Esophagus muscularis mucosa (tissue), 4 donors: Measurements from ENCODE around the gene ADAMTS14. TPM values are rescaled to one million over a fixed set of nuclear protein-coding genes. Genes with fewer than 3 reads are reported as not detected.

Source experiments
- DNase-seq: peaks from one replicate; pipeline ENCODE4 v3.0.0-alpha.2; 2017; ENCODE audit errors: extremely low spot score
- H3K27ac ChIP-seq, 4 donors: fragments of 200-600 bp; sonication (generic); replicated peaks in 1 of 4; 1 replicate in 3 of 4; 2 replicates in 1 of 4; pipeline ENCODE4 v1.5.1; 2016 to 2019; ENCODE audit warnings: mild to moderate bottlenecking in 1 of 4
- H3K27me3 ChIP-seq, 4 donors: fragments of 200-600 bp; sonication (generic); one replicate each; pipeline versions ENCODE4 v1.5.1 to v1.6.0; 2016 to 2019
- H3K36me3 ChIP-seq, 4 donors: fragments of 200-600 bp; sonication (generic); one replicate each; pipeline ENCODE4 v1.5.1; 2016 to 2019
- H3K4me1 ChIP-seq, 4 donors: fragments of 200-600 bp; sonication (generic); one replicate each; pipeline ENCODE4 v1.5.1; 2016 to 2019
- H3K4me3 ChIP-seq, 4 donors: fragments of 200-600 bp; sonication (generic); 1 replicate in 2 of 4; 2 replicates in 2 of 4; pipeline ENCODE4 v1.5.1; 2016 to 2019; ENCODE audit warnings: mild to moderate bottlenecking in 4 of 4, moderate library complexity in 1 of 4
- H3K9me3 ChIP-seq, 4 donors: fragments of 200-600 bp; sonication (generic); 1 replicate in 3 of 4; 2 replicates in 1 of 4; pipeline ENCODE4 v1.5.1; 2016 to 2019
- CTCF ChIP-seq, 3 experiments: fragments of 200-600 bp in 2 of 3; fragments of 450-650 bp in 1 of 3; sonication (generic) in 2 of 3; IDR thresholded peaks; one replicate each; pipeline ENCODE4 v1.5.1; 2017 to 2019; ENCODE audit warnings: antibody characterized with exemption in 3 of 3, mild to moderate bottlenecking in 2 of 3, moderate library complexity in 1 of 3
- EP300 ChIP-seq: sonication (generic); formaldehyde crosslinking; IDR thresholded peaks from one replicate; pipeline ENCODE4 v1.6.1; 2017; ENCODE audit warnings: antibody characterized with exemption
- POLR2A ChIP-seq: fragments of 450-650 bp; IDR thresholded peaks from one replicate; pipeline ENCODE4 v1.6.1; 2017; ENCODE audit warnings: antibody characterized with exemption, moderate library complexity, mild to moderate bottlenecking, low read depth
- POLR2AphosphoS5 ChIP-seq, 2 donors: sonication (generic); formaldehyde crosslinking; IDR thresholded peaks; one replicate each; pipeline ENCODE4 v1.6.1; 2017; ENCODE audit warnings: antibody characterized with exemption in 2 of 2
- WGBS: methylation state at CpG from one replicate; pipeline ENCODE4 v1.1.5; 2018; 5-methylcytosine and 5-hydroxymethylcytosine counted together
- intact Hi-C: fragments of 100-400 bp; cut with DNase I; formaldehyde crosslinking; loops from one replicate; pipeline ENCODE4 v1.15.1; 2023
- total RNA-seq, 4 donors: library from RNA; depleted of rRNA; stranded (reverse); fragments of >200 nt; gene quantifications; one replicate each; pipeline versions ENCODE4 v1.1.0 to v1.2.1, GENCODE V29; 2016

The ADAMTS14 gene
- total RNA-seq, 4 donors from 2014 or later, result 0.13 to 0.50 TPM; not detected in 2

- TF ChIP-seq EP300 (no peak), CTCF (IDR thresholded peaks at IDR 0.05) (no peak), POLR2AphosphoS5 (IDR thresholded peaks at IDR 0.05) (no peak), POLR2A (no peak)
- WGBS, result 82% methylated on average over 11 of the region's 11 CpGs
- no peaks in the 10 kb centered on the region for H3K4me1 ChIP-seq
- peaks cover 0 to 22% (median 0%) of the 10 kb centered on the region in 4 donors for H3K27me3 ChIP-seq
- no peaks in the 10 kb centered on the region for H3K36me3 ChIP-seq
- no peak overlapping the region for H3K27ac ChIP-seq
- intact Hi-C loops, result no loop called here
- no peak overlapping the region for H3K4me3 ChIP-seq
- H3K9me3 ChIP-seq, result no peaks in the 10 kb centered on the region
- no peak for DNase-seq
These were observed 8.8 kb downstream of the ADAMTS14 start for GRCh38 chr10:70680899-70681730.

GRCh38 chr10:70681731-70682005, 9.4 kb downstream of the ADAMTS14 start:
- no peak for DNase-seq
- H3K9me3 ChIP-seq, result no peaks in the 10 kb centered on the region
- H3K27me3 ChIP-seq, result peaks cover 0 to 16% (median 0%) of the 10 kb centered on the region in 4 donors
- TF ChIP-seq POLR2AphosphoS5 (IDR thresholded peaks at IDR 0.05) (no peak), EP300 (no peak), POLR2A (no peak), CTCF (IDR thresholded peaks at IDR 0.05) (no peak)
- no peak overlapping the region for H3K4me3 ChIP-seq
- WGBS, result 94% methylated on average over 2 of the region's 2 CpGs
- H3K36me3 ChIP-seq, result no peaks in the 10 kb centered on the region
- H3K27ac ChIP-seq, result no peak overlapping the region
- no peaks in the 10 kb centered on the region for H3K4me1 ChIP-seq
- intact Hi-C loops, result no loop called here

- no peak for TF ChIP-seq CTCF (IDR thresholded peaks at IDR 0.05)
- TF ChIP-seq EP300, result no peak
- no peak for TF ChIP-seq POLR2A
- no peak for TF ChIP-seq POLR2AphosphoS5 (IDR thresholded peaks at IDR 0.05)
- 89% methylated on average over 12 of the region's 20 CpGs for WGBS
- Histone ChIP-seq H3K4me1 (no peaks in the 10 kb centered on the region), H3K9me3 (no peaks in the 10 kb centered on the region), H3K27me3 (peaks cover 0 to 6% (median 0%) of the 10 kb centered on the region in 4 donors), H3K4me3 (no peak overlapping the region), H3K27ac (no peak overlapping the region), H3K36me3 (no peaks in the 10 kb centered on the region)
- intact Hi-C loops, result no loop called here
- no peak for DNase-seq
These were observed 10.8 kb downstream of the ADAMTS14 start for GRCh38 chr10:70682920-70683600.

GRCh38 chr10:70683601-70683934, 11.3 kb downstream of the ADAMTS14 start:
- no peak overlapping the region for H3K27ac ChIP-seq
- no peak for DNase-seq
- H3K36me3 ChIP-seq, result no peaks in the 10 kb centered on the region
- intact Hi-C loops, result no loop called here
- no peak for TF ChIP-seq EP300
- no peak for TF ChIP-seq POLR2AphosphoS5 (IDR thresholded peaks at IDR 0.05)
- TF ChIP-seq CTCF (IDR thresholded peaks at IDR 0.05), result no peak
- no peak for TF ChIP-seq POLR2A
- peaks cover 0 to 6% (median 0%) of the 10 kb centered on the region in 4 donors for H3K27me3 ChIP-seq
- 94% methylated on average over 6 of the region's 6 CpGs for WGBS
- no peak overlapping the region for H3K4me3 ChIP-seq
- no peaks in the 10 kb centered on the region for H3K4me1 ChIP-seq
- no peaks in the 10 kb centered on the region for H3K9me3 ChIP-seq
